Testis (tissue), 3 donors: ENCODE measurements around the gene GGTLC1. TPM values are rescaled to one million over a fixed set of nuclear protein-coding genes. Genes with fewer than 3 reads are reported as not detected.

Experiments used
- DNase-seq: peaks from one replicate; pipeline ENCODE4 v3.0.0-alpha.2; 2019
- H3K27ac ChIP-seq, 2 donors: fragments of 200-600 bp; sonication (generic); one replicate each; pipeline ENCODE4 v1.5.1; 2019
- H3K27me3 ChIP-seq: fragments of 200-600 bp; sonication (generic); one replicate; pipeline ENCODE4 v1.5.1; 2019
- H3K36me3 ChIP-seq: fragments of 200-600 bp; sonication (generic); one replicate; pipeline ENCODE4 v1.5.1; 2017; ENCODE audit warnings: low read depth; ENCODE audit errors: missing control alignments
- H3K4me1 ChIP-seq: fragments of 200-600 bp; sonication (generic); one replicate; pipeline ENCODE4 v1.5.1; 2019
- H3K4me3 ChIP-seq, 2 donors: fragments of 200-600 bp; sonication (generic); one replicate each; pipeline ENCODE4 v1.5.1; 2017 to 2019
- H3K9me3 ChIP-seq: fragments of 200-600 bp; sonication (generic); one replicate; pipeline ENCODE4 v1.5.1; 2017
- CTCF ChIP-seq, 3 experiments: fragments of 450-650 bp in 2 of 3; fragments of 200-600 bp in 1 of 3; sonication (generic) in 1 of 3; IDR thresholded peaks; one replicate each; pipeline ENCODE4 v1.5.1; 2016 to 2019; ENCODE audit warnings: antibody characterized with exemption in 3 of 3, mild to moderate bottlenecking in 2 of 3, moderate library complexity in 1 of 3
- POLR2A ChIP-seq: fragments of 450-650 bp; IDR thresholded peaks from one replicate; pipeline ENCODE4 v1.6.1; 2017; ENCODE audit warnings: antibody characterized with exemption, mild to moderate bottlenecking, moderate library complexity
- WGBS, 2 donors: methylation state at CpG; one replicate each; pipeline ENCODE4 v1.1.5; 2018; 5-methylcytosine and 5-hydroxymethylcytosine counted together
- intact Hi-C: fragments of 100-400 bp; cut with DNase I; formaldehyde crosslinking; loops from one replicate; pipeline ENCODE4 v1.15.1; 2023; ENCODE audit warnings: low total_unique reads
- polyA plus RNA-seq: library from polyadenylated mRNA; stranded (reverse); fragments of 350-450 nt; fragmentation: Illumina TruSeq; extraction: RNeasy Lipid Tissue Mini Kit (QIAGEN cat#74804); gene quantifications from one replicate; pipeline ENCODE4 v1.2.3, GENCODE V29; 2014; ENCODE audit warnings: low read depth, low replicate concordance; ENCODE audit not compliant: insufficient read depth
- total RNA-seq, 2 donors: library from RNA; depleted of rRNA; stranded (reverse); fragments of >200 nt; gene quantifications; one replicate each; pipeline ENCODE4 v1.2.3, GENCODE V29; 2016

Gene GGTLC1
- total and polyA plus RNA-seq, 3 donors from 2014 or later: 6.9 to 20.7 (median 13.4) TPM

- Histone ChIP-seq H3K4me1 (no peaks in the 10 kb centered on the region), H3K9me3 (no peaks in the 10 kb centered on the region), H3K27me3 (no peaks in the 10 kb centered on the region), H3K27ac (no peak overlapping the region), H3K4me3 (no peak overlapping the region), H3K36me3 (no peaks in the 10 kb centered on the region)
- intact Hi-C loops: no loop called here
- TF ChIP-seq POLR2A (no peak), CTCF (IDR thresholded peaks at IDR 0.05) (no peak)
- WGBS, 2 donors: 65 to 82% methylated on average over 3 of the region's 3 CpGs
- DNase-seq: no peak
Observed at GRCh38 chr20:24013953-24014352, 25.4 kb upstream of the GGTLC1 start.

- Histone ChIP-seq H3K4me3 (no peak overlapping the region), H3K4me1 (no peaks in the 10 kb centered on the region), H3K27ac (no peak overlapping the region), H3K36me3 (no peaks in the 10 kb centered on the region), H3K27me3 (no peaks in the 10 kb centered on the region), H3K9me3 (no peaks in the 10 kb centered on the region)
- intact Hi-C loops: no loop called here
- WGBS, 2 donors: 88 to 90% methylated on average over 5 to 6 of the region's 6 CpGs
- no peak for DNase-seq
- TF ChIP-seq CTCF (IDR thresholded peaks at IDR 0.05) (no peak), POLR2A (no peak)
Observed at GRCh38 chr20:24011282-24011681, 22.7 kb upstream of the GGTLC1 start.

GRCh38 chr20:24007758-24008157 lies 19.2 kb upstream of the GGTLC1 start:
- Histone ChIP-seq H3K27ac (no peak overlapping the region), H3K36me3 (no peaks in the 10 kb centered on the region), H3K4me3 (no peak overlapping the region), H3K9me3 (no peaks in the 10 kb centered on the region), H3K4me1 (no peaks in the 10 kb centered on the region), H3K27me3 (no peaks in the 10 kb centered on the region)
- TF ChIP-seq POLR2A: no peak
- intact Hi-C loops: no loop called here
- no peak for DNase-seq
- WGBS, 2 donors: 54 to 62% methylated on average over 3 of the region's 3 CpGs

- intact Hi-C loops: no loop called here
- H3K4me1 ChIP-seq: no peaks in the 10 kb centered on the region
- no peaks in the 10 kb centered on the region for H3K27me3 ChIP-seq
- H3K4me3 ChIP-seq: no peak overlapping the region
- no peak for DNase-seq
- 67 to 73% methylated on average over 8 of the region's 8 CpGs for WGBS, 2 donors
- no peaks in the 10 kb centered on the region for H3K36me3 ChIP-seq
- no peak for TF ChIP-seq CTCF (IDR thresholded peaks at IDR 0.05)
- no peak for TF ChIP-seq POLR2A
- H3K9me3 ChIP-seq: no peaks in the 10 kb centered on the region
- no peak overlapping the region for H3K27ac ChIP-seq
Observed at GRCh38 chr20:24007073-24007595, 18.6 kb upstream of the GGTLC1 start.

GRCh38 chr20:24006626-24007025 lies 18.0 kb upstream of the GGTLC1 start:
- Histone ChIP-seq H3K27me3 (no peaks in the 10 kb centered on the region), H3K27ac (no peak overlapping the region), H3K4me3 (no peak overlapping the region), H3K36me3 (no peaks in the 10 kb centered on the region), H3K9me3 (no peaks in the 10 kb centered on the region), H3K4me1 (no peaks in the 10 kb centered on the region)
- intact Hi-C loops: no loop called here
- TF ChIP-seq CTCF (IDR thresholded peaks at IDR 0.05) (no peak), POLR2A (no peak)
- no peak for DNase-seq
- WGBS, 2 donors: 91 to 93% methylated on average over 7 of the region's 7 CpGs
